Uterus (tissue), 2 donors: Measurements from ENCODE around the gene CADPS2.

Experiments
- POLR2A ChIP-seq, 2 donors: fragments of 450-650 bp; IDR thresholded peaks; one replicate each; pipeline ENCODE4 v1.6.1; 2016; ENCODE audit warnings: antibody characterized with exemption in 2 of 2, mild to moderate bottlenecking in 1 of 2, moderate library complexity in 1 of 2
- TF ChIP-seq, protein P1 (sequence below), 4 experiments: fragments of 200-600 bp in 2 of 4; fragments of 450-650 bp in 2 of 4; sonication (generic) in 2 of 4; IDR thresholded peaks; one replicate each; pipeline ENCODE4 v1.5.1; 2016 to 2019; ENCODE audit warnings: antibody characterized with exemption in 4 of 4, mild to moderate bottlenecking in 2 of 4, moderate library complexity in 1 of 4

DNA sequence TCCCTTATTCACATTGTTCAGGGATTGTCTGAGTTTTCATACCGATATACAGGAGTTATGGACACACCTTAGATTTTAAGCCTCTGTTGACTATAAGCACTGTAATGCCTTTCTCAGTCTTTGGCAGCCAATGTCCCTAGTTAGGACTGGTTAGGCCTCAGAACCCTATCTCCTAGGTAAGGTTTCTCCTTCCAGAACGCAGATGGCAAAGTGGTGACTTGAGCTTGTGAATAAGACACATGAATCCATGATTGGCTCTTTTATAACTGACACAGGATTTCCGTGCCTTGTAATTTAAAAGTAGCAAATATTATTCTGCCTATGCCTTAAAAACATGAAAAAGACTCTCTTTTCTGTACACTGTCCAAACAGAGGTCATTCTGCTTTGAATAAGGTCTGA lies 171.1 kb downstream of the CADPS2 start:
- TF ChIP-seq, protein P1, sequence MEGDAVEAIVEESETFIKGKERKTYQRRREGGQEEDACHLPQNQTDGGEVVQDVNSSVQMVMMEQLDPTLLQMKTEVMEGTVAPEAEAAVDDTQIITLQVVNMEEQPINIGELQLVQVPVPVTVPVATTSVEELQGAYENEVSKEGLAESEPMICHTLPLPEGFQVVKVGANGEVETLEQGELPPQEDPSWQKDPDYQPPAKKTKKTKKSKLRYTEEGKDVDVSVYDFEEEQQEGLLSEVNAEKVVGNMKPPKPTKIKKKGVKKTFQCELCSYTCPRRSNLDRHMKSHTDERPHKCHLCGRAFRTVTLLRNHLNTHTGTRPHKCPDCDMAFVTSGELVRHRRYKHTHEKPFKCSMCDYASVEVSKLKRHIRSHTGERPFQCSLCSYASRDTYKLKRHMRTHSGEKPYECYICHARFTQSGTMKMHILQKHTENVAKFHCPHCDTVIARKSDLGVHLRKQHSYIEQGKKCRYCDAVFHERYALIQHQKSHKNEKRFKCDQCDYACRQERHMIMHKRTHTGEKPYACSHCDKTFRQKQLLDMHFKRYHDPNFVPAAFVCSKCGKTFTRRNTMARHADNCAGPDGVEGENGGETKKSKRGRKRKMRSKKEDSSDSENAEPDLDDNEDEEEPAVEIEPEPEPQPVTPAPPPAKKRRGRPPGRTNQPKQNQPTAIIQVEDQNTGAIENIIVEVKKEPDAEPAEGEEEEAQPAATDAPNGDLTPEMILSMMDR (IDR thresholded peaks at IDR 0.05): no peak
- TF ChIP-seq POLR2A (IDR thresholded peaks at IDR 0.05): no peak
